IMR-90 (cell line): ENCODE measurements around the gene ADCK2.

Experiments
- BHLHE40 ChIP-seq: fragments of 150-350 bp; IDR thresholded peaks from 2 replicates; pipeline ENCODE4 v1.6.1; 2016; ENCODE audit warnings: mild to moderate bottlenecking, low read depth, low read length
- MXI1 ChIP-seq: IDR thresholded peaks from 2 replicates; pipeline ENCODE4 v1.6.1; 2012; ENCODE audit warnings: low read depth, mild to moderate bottlenecking, low read length, moderate library complexity, borderline replicate concordance
- POLR2A ChIP-seq: IDR thresholded peaks from 2 replicates; pipeline ENCODE4 v1.6.1; 2012; ENCODE audit warnings: mild to moderate bottlenecking, low read depth, low read length
- RAD21 ChIP-seq: IDR thresholded peaks from 2 replicates; pipeline ENCODE4 v1.6.1; 2012; ENCODE audit warnings: low read length, improper control_type of control experiment
- TF ChIP-seq, protein P1 (sequence below): conservative IDR thresholded peaks from 2 replicates; pipeline ENCODE4 v1.5.1; 2012; ENCODE audit warnings: mild to moderate bottlenecking, low read depth, low read length, improper control_type of control experiment
- TF ChIP-seq, protein P2 (sequence below): fragments of 150-350 bp; IDR thresholded peaks from 2 replicates; pipeline ENCODE4 v1.6.1; 2016; ENCODE audit warnings: low read depth, mild to moderate bottlenecking, low read length, moderate library complexity, borderline replicate concordance

DNA sequence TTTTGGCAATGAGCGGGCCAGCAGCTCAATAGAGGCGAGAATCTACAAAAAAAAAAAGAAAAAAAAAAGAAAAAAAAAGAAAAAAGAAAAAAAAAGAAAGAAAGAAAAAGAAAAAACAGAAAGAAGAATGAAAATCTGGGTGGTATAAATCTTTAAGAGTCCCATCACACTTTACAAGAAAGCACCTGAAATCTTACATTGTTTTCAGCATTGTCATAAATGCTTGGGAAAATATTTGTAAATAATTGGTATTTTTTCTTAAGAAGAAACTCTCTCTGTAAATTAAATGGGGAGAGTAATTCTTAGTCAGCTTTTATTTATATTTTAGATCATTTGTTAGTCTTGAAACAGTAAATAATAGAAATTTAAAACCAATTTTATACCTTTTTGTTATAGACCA, 62.0 kb downstream of the ADCK2 start:
- TF ChIP-seq, protein P1, sequence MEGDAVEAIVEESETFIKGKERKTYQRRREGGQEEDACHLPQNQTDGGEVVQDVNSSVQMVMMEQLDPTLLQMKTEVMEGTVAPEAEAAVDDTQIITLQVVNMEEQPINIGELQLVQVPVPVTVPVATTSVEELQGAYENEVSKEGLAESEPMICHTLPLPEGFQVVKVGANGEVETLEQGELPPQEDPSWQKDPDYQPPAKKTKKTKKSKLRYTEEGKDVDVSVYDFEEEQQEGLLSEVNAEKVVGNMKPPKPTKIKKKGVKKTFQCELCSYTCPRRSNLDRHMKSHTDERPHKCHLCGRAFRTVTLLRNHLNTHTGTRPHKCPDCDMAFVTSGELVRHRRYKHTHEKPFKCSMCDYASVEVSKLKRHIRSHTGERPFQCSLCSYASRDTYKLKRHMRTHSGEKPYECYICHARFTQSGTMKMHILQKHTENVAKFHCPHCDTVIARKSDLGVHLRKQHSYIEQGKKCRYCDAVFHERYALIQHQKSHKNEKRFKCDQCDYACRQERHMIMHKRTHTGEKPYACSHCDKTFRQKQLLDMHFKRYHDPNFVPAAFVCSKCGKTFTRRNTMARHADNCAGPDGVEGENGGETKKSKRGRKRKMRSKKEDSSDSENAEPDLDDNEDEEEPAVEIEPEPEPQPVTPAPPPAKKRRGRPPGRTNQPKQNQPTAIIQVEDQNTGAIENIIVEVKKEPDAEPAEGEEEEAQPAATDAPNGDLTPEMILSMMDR = no peak
- TF ChIP-seq POLR2A = no peak
- TF ChIP-seq, protein P2, sequence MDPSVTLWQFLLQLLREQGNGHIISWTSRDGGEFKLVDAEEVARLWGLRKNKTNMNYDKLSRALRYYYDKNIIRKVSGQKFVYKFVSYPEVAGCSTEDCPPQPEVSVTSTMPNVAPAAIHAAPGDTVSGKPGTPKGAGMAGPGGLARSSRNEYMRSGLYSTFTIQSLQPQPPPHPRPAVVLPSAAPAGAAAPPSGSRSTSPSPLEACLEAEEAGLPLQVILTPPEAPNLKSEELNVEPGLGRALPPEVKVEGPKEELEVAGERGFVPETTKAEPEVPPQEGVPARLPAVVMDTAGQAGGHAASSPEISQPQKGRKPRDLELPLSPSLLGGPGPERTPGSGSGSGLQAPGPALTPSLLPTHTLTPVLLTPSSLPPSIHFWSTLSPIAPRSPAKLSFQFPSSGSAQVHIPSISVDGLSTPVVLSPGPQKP = no peak
- TF ChIP-seq MXI1 = no peak
- TF ChIP-seq BHLHE40 = no peak
- TF ChIP-seq RAD21 = no peak
